CD4-positive, alpha-beta T cell treated with Interleukin-21 for 1 hour (primary cell): Measurements from ENCODE around the gene CLSTN1.
A peak's percentile ranks its signal among the peaks of the same experiment; 100 is the strongest.
"Not testable (repeated sequence)": the region's sequence is repeated elsewhere in the genome, so short reads cannot be mapped to it uniquely, and the experiment has no call there.

Source experiments
- DNase-seq: peaks from one replicate; pipeline ENCODE4 v3.0.0-alpha.2; 2020

The CLSTN1 gene

GRCh38 chr1:9728451-9729295, 95.1 kb downstream of the CLSTN1 start:
- peak; percentile 60 for DNase-seq

DNA sequence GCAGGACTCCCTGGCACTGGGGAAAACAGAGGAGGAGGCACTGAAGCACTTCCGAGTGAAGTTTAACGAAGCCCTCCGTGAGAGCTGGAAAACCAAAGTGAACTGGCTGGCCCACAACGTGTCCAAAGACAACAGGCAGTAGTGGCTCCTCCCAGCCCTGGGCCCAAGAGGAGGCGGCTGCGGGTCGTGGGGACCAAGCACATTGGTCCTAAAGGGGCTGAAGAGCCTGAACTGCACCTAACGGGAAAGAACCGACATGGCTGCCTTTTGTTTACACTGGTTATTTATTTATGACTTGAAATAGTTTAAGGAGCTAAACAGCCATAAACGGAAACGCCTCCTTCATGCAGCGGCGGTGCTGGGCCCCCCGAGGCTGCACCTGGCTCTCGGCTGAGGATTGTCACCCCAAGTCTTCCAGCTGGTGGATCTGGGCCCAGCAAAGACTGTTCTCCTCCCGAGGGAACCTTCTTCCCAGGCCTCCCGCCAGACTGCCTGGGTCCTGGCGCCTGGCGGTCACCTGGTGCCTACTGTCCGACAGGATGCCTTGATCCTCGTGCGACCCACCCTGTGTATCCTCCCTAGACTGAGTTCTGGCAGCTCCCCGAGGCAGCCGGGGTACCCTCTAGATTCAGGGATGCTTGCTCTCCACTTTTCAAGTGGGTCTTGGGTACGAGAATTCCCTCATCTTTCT, 96.7 kb downstream of the CLSTN1 start:
- no peak for DNase-seq

DNA sequence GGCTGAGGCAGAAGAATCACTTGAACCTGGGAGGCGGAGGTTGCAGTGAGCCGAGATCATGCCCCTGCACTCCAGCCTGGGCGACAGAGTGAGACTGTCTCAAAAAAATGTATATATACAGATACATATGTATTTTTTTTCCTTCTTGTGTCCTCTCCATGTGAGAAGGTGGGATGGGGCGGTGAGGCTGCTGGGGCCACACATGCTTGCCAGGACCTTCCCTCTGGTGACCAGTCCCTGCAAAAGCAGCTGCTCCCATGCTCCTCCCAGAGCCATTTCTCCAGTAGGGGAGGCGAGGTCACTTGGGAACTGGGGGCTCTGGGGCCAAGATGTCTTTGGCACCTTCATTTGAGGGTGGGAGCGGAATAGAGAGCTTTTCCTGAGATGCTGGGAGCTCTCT, 97.4 kb downstream of the CLSTN1 start:
- DNase-seq: no peak

- DNase-seq: peak; percentile 75
Observed at GRCh38 chr1:9724706-9725476, 98.9 kb downstream of the CLSTN1 start.

DNA sequence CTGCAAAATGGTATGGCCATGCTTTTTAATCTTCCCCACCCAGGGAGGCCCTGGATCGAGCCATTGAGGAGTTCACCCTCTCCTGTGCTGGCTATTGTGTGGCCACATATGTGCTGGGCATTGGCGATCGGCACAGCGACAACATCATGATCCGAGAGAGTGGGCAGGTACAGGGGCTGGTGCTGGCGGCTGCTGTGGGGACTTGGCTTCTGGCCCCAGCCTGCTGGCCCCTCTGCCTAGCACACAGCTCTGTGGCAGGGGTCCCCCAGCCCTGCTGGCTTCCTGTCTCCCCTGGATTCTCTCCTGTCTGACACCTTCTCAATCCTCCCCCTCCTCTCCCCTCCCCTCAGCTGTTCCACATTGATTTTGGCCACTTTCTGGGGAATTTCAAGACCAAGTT, 99.8 kb downstream of the CLSTN1 start:
- DNase-seq: no peak

- no peak for DNase-seq
Observed at GRCh38 chr1:9723068-9723805, 100.5 kb downstream of the CLSTN1 start.

GRCh38 chr1:9722378-9722749, 101.4 kb downstream of the CLSTN1 start:
- no peak for DNase-seq

GRCh38 chr1:9721606-9722377, 102.0 kb downstream of the CLSTN1 start:
- DNase-seq: peak; percentile 84

DNA sequence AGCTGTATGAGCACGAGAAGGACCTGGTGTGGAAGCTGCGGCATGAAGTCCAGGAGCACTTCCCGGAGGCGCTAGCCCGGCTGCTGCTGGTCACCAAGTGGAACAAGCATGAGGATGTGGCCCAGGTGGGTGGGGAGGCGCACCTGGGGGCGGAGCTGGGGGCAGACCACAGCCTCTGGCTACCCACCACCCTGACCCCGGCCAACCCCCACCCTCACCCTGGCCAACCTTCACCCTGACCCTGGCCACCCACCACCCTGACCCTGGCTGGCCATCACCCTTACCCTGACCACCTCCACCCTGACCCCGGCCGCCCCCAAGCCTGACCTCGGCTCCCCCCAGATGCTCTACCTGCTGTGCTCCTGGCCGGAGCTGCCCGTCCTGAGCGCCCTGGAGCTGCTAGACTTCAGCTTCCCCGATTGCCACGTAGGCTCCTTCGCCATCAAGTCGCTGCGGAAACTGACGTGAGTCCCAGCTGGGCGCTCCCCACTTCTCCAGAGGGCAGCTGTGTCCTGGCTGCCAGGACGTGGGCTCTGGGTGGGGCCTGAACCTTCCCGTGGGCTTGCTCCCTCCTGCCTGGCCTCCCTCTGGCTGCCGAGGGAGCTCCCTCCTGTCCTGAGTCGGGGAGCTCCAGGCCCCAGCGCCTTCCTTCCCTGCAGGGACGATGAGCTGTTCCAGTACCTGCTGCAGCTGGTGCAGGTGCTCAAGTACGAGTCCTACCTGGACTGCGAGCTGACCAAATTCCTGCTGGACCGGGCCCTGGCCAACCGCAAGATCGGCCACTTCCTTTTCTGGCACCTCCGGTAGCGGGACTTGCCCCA, 102.8 kb downstream of the CLSTN1 start:
- no peak for DNase-seq

DNA sequence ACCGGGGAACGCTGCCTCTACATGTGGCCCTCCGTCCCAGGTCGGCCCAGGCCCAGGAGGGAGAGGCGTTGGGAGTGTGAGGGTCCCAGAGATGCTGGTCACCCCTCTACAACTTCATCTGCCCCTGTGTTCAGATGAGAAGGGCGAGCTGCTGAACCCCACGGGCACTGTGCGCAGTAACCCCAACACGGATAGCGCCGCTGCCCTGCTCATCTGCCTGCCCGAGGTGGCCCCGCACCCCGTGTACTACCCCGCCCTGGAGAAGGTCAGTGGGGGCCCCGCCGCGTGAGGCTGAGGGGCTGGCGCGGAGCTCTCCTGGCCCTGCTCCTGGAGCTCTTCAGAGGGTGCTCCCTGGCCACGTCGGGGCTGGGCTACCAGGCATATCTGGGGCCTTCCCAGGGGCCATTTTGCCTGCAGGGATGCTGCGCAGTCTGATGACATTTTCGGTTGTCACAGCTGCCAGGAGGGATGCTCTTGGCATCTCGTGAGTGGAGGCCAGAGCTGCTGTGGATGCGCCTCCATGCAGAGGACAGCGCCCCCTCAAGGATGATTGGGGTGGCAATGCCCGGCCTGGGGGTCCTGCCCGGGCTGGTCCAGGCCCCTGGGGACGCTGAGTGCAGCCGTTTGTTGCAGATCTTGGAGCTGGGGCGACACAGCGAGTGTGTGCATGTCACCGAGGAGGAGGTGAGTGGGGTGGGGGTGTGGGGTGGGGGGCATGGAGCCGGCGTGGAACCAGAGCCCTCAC, 103.6 kb downstream of the CLSTN1 start:
- DNase-seq: no peak

GRCh38 chr1:9718006-9718680, 105.6 kb downstream of the CLSTN1 start:
- no peak for DNase-seq

DNA sequence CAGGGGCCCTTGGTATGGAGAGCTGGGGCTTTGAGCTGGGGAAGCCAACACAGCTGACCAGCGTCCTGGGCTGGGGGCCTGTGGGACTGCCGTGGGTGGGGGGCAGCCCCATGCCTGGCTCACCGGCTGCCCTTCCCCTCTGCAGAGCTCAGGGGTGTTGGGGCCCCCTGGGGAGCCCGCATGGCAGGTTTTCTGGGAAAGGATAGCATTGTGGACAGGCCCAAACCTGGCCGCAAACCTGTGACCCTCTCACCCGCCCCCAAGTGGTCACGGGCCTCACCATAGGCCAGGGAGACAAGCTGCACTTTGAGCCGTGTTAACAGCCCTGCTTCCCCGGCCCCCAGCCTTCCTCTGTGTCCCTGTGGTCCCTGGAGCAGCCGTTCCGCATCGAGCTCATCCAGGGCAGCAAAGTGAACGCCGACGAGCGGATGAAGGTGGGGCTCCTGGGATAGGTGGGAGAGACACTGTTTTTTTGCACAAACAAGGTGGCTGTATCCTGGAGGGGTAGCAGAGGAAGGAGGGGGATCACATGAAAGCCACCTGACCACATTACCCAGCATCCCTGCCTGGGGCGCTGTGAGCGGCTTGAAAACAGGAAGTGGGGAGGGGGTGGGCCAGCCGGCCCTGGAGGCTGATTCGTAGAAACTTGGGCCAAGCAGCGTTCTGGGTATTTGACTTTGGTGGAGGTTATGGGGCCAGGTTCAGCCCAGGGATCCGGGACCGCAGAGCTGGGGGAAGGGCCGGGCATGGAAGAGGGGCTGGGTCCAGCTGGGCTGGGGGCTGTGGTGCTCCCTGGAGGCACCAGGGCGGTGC, 106.4 kb downstream of the CLSTN1 start:
- peak; percentile 91 for DNase-seq

GRCh38 chr1:9716404-9717192, 107.2 kb downstream of the CLSTN1 start:
- DNase-seq: no peak

GRCh38 chr1:9715536-9716226, 108.1 kb downstream of the CLSTN1 start:
- peak; percentile 47 for DNase-seq

GRCh38 chr1:9714257-9714718, 109.5 kb downstream of the CLSTN1 start:
- peak; percentile 66 for DNase-seq

- not testable (repeated sequence) for DNase-seq
Observed at GRCh38 chr1:9712767-9713166, 111.0 kb downstream of the CLSTN1 start.

- no peak for DNase-seq
Observed at GRCh38 chr1:9711466-9712020, 112.2 kb downstream of the CLSTN1 start.
